Naive B cell (primary cell): ENCODE results near the gene MTAP. TPM values are rescaled to one million over a fixed set of nuclear protein-coding genes. Genes with fewer than 3 reads are reported as not detected.

Source experiments
- ATAC-seq, 2 donors: fragments of 150-1000 bp; cut with Tn5 transposase; 2 replicates each; pipeline ENCODE4 v1.10.0; 2021; ENCODE audit warnings: low read depth in 2 of 2, mild to moderate bottlenecking in 2 of 2, moderate library complexity in 2 of 2
- DNase-seq: peaks from one replicate; pipeline ENCODE4 v3.0.0; 2022
- H3K27ac Mint-ChIP-seq, 6 donors: one replicate each; pipeline ENCODE4 v1.8.0; 2020 to 2022; ENCODE audit warnings: mild to moderate bottlenecking in 6 of 6, mixed read lengths in 6 of 6, moderate library complexity in 5 of 6, inconsistent platforms in 2 of 6
- H3K27me3 Mint-ChIP-seq, 3 donors: one replicate each; pipeline ENCODE4 v1.8.0; 2021 to 2022; ENCODE audit warnings: mixed read lengths in 3 of 3, mild to moderate bottlenecking in 1 of 3
- H3K36me3 Mint-ChIP-seq, 2 donors: one replicate each; pipeline ENCODE4 v1.8.0; 2020 to 2022; ENCODE audit warnings: mixed read lengths in 2 of 2, inconsistent platforms in 1 of 2, mild to moderate bottlenecking in 1 of 2
- H3K4me1 Mint-ChIP-seq, 3 donors: one replicate each; pipeline ENCODE4 v1.8.0; 2020 to 2022; ENCODE audit warnings: mixed read lengths in 3 of 3, inconsistent platforms in 1 of 3, mild to moderate bottlenecking in 1 of 3, moderate library complexity in 1 of 3
- H3K4me3 Mint-ChIP-seq, 8 donors: one replicate each; pipeline ENCODE4 v1.8.0; 2020 to 2022; ENCODE audit warnings: mild to moderate bottlenecking in 8 of 8, mixed read lengths in 8 of 8, moderate library complexity in 8 of 8, inconsistent platforms in 2 of 8
- H3K9me3 Mint-ChIP-seq, 7 donors: one replicate each; pipeline ENCODE4 v1.8.0; 2020 to 2022; ENCODE audit warnings: mixed read lengths in 7 of 7, mild to moderate bottlenecking in 5 of 7, inconsistent platforms in 2 of 7, moderate library complexity in 1 of 7
- polyA plus RNA-seq, 6 donors: library from polyadenylated mRNA; unstranded; fragments of 300-500 nt; fragmentation: Illumina TruSeq; gene quantifications; one replicate each; pipeline ENCODE4 v1.2.3, GENCODE V29; 2021; ENCODE audit warnings: low read depth in 6 of 6

MTAP gene
- polyA plus RNA-seq, 6 donors from 2014 or later, result 12.1 to 24.3 (median 18.1) TPM

- no peak for ATAC-seq
- DNase-seq, result no peak
- peaks cover 6 to 56% (median 39%) of the 10 kb centered on the region in 7 donors for H3K9me3 Mint-ChIP-seq
- peak overlapping the region in 5 of 8 donors; percentile 41 to 87 (median 64) for H3K4me3 Mint-ChIP-seq
- H3K27me3 Mint-ChIP-seq, result peaks cover 87 to 89% (median 89%) of the 10 kb centered on the region in 3 donors
- peaks cover 13 to 46% of the 10 kb centered on the region in 2 donors for H3K36me3 Mint-ChIP-seq
- H3K27ac Mint-ChIP-seq, result peak overlapping the region in 4 of 6 donors; percentile 7 to 97 (median 89)
- H3K4me1 Mint-ChIP-seq, result peaks cover 26 to 45% (median 43%) of the 10 kb centered on the region in 3 donors
These were observed 168.6 kb downstream of the MTAP start for GRCh38 chr9:21970800-21971640.

GRCh38 chr9:21972361-21972760 is 169.9 kb downstream of the MTAP start:
- Mint-ChIP-seq H3K4me1 (peaks cover 26 to 44% (median 41%) of the 10 kb centered on the region in 3 donors), H3K36me3 (peaks cover 11 to 38% of the 10 kb centered on the region in 2 donors), H3K4me3 (peak overlapping the region in 2 of 8 donors; percentile 35 to 68), H3K27me3 (peaks cover 77 to 87% (median 85%) of the 10 kb centered on the region in 3 donors), H3K27ac (no peak overlapping the region), H3K9me3 (peaks cover 6 to 49% (median 35%) of the 10 kb centered on the region in 7 donors)
- no peak for DNase-seq
- no peak for ATAC-seq

DNA sequence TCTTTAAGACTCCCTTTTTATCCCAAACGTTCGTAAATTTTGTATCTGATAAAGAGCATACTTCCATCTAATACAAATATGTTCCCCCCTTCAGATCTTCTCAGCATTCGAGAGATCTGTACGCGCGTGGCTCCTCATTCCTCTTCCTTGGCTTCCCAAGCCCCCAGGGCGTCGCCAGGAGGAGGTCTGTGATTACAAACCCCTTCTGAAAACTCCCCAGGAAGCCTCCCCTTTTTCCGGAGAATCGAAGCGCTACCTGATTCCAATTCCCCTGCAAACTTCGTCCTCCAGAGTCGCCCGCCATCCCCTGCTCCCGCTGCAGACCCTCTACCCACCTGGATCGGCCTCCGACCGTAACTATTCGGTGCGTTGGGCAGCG is 171.9 kb downstream of the MTAP start:
- DNase-seq (no peak), ATAC-seq (no peak)
- H3K9me3 Mint-ChIP-seq, result peaks cover 0 to 42% (median 23%) of the 10 kb centered on the region in 7 donors
- H3K27me3 Mint-ChIP-seq, result peaks cover 78 to 84% (median 82%) of the 10 kb centered on the region in 3 donors
- peaks cover 20 to 34% (median 32%) of the 10 kb centered on the region in 3 donors for H3K4me1 Mint-ChIP-seq
- H3K4me3 Mint-ChIP-seq, result peak overlapping the region; percentile 75 to 94 (median 89)
- H3K36me3 Mint-ChIP-seq, result peaks cover 3 to 37% of the 10 kb centered on the region in 2 donors
- peak overlapping the region in 5 of 6 donors; percentile 63 to 84 (median 72) for H3K27ac Mint-ChIP-seq

GRCh38 chr9:21974722-21975409 is 172.4 kb downstream of the MTAP start:
- Mint-ChIP-seq H3K27ac (peak overlapping the region in 4 of 6 donors; percentile 9 to 94 (median 68)), H3K9me3 (peaks cover 0 to 40% (median 19%) of the 10 kb centered on the region in 7 donors)
- DNase-seq, result peak; percentile 31

DNA sequence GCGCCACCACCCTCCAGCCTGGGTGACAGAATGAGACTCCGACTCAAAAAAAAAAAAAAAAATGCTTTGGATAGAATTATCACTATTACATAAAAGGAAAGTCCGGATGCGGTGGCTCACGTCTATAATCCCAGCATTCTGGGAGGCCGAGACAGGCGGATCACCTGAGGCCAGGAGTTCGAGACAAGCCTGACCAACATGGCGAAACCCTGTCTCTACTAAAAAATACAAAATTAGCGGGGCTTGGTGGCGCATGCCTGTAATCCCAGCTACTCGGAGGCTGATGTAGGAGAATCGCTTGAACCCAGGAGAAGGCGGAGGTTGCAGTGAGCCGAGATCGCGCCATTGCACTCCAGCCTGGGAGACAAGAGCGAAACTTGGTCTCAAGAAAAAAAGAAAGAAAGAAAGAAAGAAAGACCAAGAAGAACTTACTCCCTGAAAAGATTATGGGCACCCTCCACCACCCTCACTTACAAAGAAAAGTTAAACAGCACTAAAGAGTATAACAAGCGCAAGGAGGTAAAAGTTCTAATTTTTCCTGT is 174.0 kb downstream of the MTAP start:
- DNase-seq (no peak), ATAC-seq (no peak)
- peaks cover 0 to 30% (median 9%) of the 10 kb centered on the region in 7 donors for H3K9me3 Mint-ChIP-seq
- peak overlapping the region in 3 of 8 donors; percentile 20 to 80 (median 57) for H3K4me3 Mint-ChIP-seq
- H3K27ac Mint-ChIP-seq, result no peak overlapping the region
- H3K36me3 Mint-ChIP-seq, result peaks cover 3 to 28% of the 10 kb centered on the region in 2 donors
- H3K4me1 Mint-ChIP-seq, result peaks cover 16 to 32% (median 29%) of the 10 kb centered on the region in 3 donors
- H3K27me3 Mint-ChIP-seq, result peaks cover 68 to 78% (median 78%) of the 10 kb centered on the region in 3 donors

More at GRCh38 chr9:21974722-21975409, 172.4 kb downstream of the MTAP start:
- H3K4me1 Mint-ChIP-seq, result peaks cover 20 to 32% (median 31%) of the 10 kb centered on the region in 3 donors
- H3K36me3 Mint-ChIP-seq, result peaks cover 3 to 37% of the 10 kb centered on the region in 2 donors
- H3K4me3 Mint-ChIP-seq, result peak overlapping the region; percentile 75 to 94 (median 89)
- peaks cover 78 to 86% (median 83%) of the 10 kb centered on the region in 3 donors for H3K27me3 Mint-ChIP-seq
- peak; percentile 55 to 68 for ATAC-seq

DNA sequence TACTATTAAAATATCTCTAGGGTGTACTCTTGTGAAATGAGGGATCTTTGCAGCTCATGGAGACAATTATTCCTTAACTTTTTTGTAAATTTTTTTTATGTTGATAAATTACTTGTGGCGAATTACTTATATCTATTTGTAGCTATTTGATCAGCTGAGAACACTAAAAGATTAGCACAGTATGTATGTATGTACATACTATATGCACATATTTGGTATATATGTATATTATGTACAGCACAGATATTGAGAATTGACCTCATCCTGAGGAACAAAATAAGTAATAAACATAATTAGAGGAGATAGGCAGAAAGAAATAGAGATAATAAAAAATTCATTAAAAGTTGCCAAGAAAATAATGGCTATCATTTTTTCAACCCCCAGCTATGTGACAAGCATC is 180.0 kb downstream of the MTAP start:
- peaks cover 53 to 75% (median 59%) of the 10 kb centered on the region in 3 donors for H3K27me3 Mint-ChIP-seq
- no peak overlapping the region for H3K4me3 Mint-ChIP-seq

DNA sequence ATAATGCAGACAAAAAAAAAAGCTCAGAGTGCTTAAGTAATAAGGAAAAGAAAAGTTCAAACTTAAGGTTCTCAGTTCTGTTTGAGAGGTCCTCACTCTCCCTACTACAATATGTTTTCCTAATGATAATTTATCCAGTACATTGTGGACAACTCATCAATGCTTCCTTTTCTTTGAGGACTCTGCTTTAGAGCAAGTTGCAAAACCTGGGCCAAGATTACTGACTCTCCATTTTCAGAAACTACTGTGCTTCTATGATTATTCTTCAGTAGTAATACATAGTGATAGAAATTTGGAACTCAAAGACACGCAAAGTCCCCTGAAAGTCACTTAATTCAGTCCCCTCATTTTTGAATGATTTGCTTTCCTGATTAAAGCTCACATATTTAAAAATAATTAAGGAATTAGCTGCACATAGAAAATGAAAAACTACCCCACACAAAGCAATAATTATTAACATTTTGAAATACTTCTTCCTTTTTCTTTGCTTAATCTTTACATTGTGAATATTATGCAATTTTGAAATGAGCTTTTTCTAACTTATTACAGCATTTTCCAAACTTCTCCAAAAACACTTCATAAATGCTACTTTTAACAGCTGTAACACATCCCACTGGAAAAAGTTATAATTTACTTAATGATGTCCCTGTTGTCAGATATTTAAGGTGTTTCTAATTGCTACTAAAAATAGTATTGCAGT is 180.6 kb downstream of the MTAP start:
- H3K27ac Mint-ChIP-seq, result no peak overlapping the region
- no peak for ATAC-seq

More for the DNA sequence above, 180.0 kb downstream of the MTAP start:
- Mint-ChIP-seq H3K27ac (no peak overlapping the region), H3K4me1 (peaks cover 0 to 5% (median 1%) of the 10 kb centered on the region in 3 donors), H3K36me3 (peaks cover 0 to 11% of the 10 kb centered on the region in 2 donors), H3K9me3 (peaks cover 0 to 7% (median 0%) of the 10 kb centered on the region in 7 donors)
- ATAC-seq, result no peak
- no peak for DNase-seq

GRCh38 chr9:21983561-21983935 is 181.1 kb downstream of the MTAP start:
- no peak overlapping the region for H3K4me3 Mint-ChIP-seq
- H3K27me3 Mint-ChIP-seq, result peaks cover 55 to 75% (median 58%) of the 10 kb centered on the region in 3 donors
- H3K9me3 Mint-ChIP-seq, result peaks cover 0 to 7% (median 0%) of the 10 kb centered on the region in 7 donors
- H3K4me1 Mint-ChIP-seq, result peaks cover 0 to 5% (median 1%) of the 10 kb centered on the region in 3 donors
- no peak overlapping the region for H3K27ac Mint-ChIP-seq
- ATAC-seq (peak; percentile 30), DNase-seq (no peak)
- peaks cover 0 to 11% of the 10 kb centered on the region in 2 donors for H3K36me3 Mint-ChIP-seq

More for the DNA sequence above, 180.6 kb downstream of the MTAP start:
- no peak for DNase-seq
- Mint-ChIP-seq H3K4me3 (no peak overlapping the region), H3K27me3 (peaks cover 52 to 74% (median 59%) of the 10 kb centered on the region in 3 donors), H3K36me3 (peaks cover 0 to 11% of the 10 kb centered on the region in 2 donors), H3K9me3 (peaks cover 0 to 7% (median 0%) of the 10 kb centered on the region in 7 donors), H3K4me1 (peaks cover 0 to 5% (median 1%) of the 10 kb centered on the region in 3 donors)

DNA sequence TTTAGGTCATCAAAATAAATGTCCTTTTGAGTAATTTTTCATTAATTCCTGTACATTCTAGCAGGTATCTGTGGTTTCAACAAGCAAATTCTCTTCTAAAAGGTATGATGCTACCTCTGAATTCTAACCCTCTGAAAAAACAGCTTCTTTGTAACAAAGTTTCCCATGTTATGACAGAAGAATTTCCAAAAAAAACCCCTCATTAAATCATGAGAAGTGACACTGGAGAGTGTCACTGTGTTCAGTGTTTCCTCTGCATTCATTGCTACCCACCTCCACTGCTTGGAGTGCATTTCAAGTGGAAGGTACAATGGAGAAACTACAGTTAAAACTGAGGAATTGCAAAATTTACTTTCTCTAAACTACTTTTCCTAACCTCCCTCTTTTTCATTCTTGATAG is 181.7 kb downstream of the MTAP start:
- ATAC-seq (no peak), DNase-seq (no peak)
- H3K27me3 Mint-ChIP-seq, result peaks cover 55 to 75% (median 56%) of the 10 kb centered on the region in 3 donors
- peaks cover 0 to 7% (median 2%) of the 10 kb centered on the region in 7 donors for H3K9me3 Mint-ChIP-seq
- peaks cover 0 to 5% (median 1%) of the 10 kb centered on the region in 3 donors for H3K4me1 Mint-ChIP-seq
- peaks cover 0 to 5% of the 10 kb centered on the region in 2 donors for H3K36me3 Mint-ChIP-seq
- no peak overlapping the region for H3K4me3 Mint-ChIP-seq
- no peak overlapping the region for H3K27ac Mint-ChIP-seq

- H3K4me1 Mint-ChIP-seq, result peaks cover 10 to 13% (median 12%) of the 10 kb centered on the region in 3 donors
- peaks cover 0 to 7% of the 10 kb centered on the region in 2 donors for H3K36me3 Mint-ChIP-seq
- H3K27me3 Mint-ChIP-seq, result peaks cover 61 to 81% (median 62%) of the 10 kb centered on the region in 3 donors
- H3K4me3 Mint-ChIP-seq, result no peak overlapping the region
- peaks cover 0 to 15% (median 7%) of the 10 kb centered on the region in 7 donors for H3K9me3 Mint-ChIP-seq
- no peak for ATAC-seq
- DNase-seq, result no peak
- no peak overlapping the region for H3K27ac Mint-ChIP-seq
These were observed 183.7 kb downstream of the MTAP start for GRCh38 chr9:21985964-21986667.
